GM10847 (cell line): Measurements from ENCODE around the gene FBXO36.

ENCODE experiments used
- POLR2A ChIP-seq: IDR thresholded peaks from 2 replicates; pipeline ENCODE4 v1.6.1; 2011; ENCODE audit not compliant: insufficient read length; ENCODE audit errors: extremely low read depth

FBXO36 gene

DNA sequence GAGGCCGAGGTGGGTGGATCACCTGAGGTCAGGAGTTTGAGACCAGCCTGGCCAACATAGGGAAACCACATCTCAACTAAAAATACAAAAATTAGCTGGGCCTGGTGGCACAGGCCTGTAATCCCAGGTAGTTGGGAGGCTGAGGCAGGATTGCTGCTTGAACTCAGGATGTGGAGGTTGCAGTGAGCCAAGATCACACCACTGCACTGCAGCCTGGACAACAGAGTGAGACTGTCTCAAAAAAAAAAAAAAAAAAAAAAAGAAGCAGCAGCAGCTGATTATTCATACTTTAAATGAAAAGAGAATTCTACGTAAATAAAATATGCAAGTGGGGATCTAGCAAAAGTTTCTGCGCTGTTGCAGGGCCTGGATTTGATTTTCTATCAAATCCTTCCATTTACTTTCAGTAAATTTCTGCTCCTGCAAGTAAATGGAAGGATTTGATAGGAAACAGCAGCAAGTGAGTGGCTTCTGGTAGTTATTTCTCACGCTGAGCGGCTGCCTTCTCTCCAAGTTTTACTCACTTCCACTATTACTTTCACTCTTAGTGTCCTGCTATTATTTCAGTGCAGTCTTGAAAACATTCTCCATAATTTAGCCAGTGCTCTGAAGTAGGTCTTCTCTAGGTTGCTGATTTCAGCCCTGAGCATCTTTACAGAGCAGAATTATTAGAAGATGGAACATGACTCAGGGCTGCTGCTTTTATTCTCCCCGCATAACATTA lies 78.0 kb downstream of the FBXO36 start:
- TF ChIP-seq POLR2A, result no peak

DNA sequence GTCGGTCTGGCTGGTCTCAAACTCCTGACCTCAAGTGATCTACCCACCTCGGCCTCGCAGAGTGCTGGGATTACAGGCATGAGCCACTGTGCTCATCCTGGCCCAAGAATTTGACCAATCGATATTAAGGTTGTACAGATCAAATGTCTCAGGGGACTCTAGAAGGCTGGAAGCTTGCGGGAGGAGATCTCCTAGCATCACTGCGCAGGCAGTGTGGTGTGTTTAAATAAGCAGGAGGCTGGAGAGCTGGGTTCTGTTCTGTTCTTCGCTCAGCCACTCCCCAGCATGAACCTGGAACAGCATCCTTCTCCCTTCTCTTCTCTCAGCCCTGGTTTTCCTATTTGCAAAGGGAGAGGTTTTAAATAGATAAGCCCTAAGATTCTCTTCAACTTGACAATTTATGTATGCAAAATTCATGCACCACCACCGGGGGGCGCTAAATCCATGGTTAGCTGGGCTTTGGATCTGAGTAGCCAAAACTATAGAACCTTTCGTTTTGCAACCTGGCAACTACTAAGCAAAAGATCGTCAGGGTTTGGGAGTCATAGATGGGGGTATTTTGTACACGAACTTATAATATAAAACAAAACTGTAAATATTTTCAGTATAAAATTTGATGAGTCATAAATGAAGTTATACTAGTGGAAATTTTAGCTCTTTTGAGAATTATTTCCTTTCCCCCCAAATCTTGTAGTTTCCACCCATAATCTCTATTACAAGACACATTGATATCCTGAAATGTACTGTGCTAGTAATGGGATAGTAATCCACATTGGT lies 85.8 kb downstream of the FBXO36 start:
- TF ChIP-seq POLR2A, result no peak

DNA sequence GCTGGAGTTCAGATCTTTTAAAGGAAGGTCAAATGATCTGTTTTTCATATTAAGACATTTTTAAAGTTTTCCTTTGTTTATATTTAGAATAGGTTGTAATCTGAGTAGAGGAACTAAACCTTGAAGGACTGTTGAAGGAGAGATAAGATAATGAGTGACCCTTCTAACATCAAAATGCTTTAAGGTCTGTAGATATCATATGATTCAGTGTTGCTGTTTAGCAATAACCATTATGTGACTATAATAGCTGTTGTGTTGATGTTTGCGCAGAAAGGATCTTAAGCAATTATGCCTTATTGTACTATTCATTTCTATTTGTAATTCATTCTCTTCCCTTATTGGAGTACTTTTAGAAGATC lies 86.4 kb downstream of the FBXO36 start:
- no peak for TF ChIP-seq POLR2A

DNA sequence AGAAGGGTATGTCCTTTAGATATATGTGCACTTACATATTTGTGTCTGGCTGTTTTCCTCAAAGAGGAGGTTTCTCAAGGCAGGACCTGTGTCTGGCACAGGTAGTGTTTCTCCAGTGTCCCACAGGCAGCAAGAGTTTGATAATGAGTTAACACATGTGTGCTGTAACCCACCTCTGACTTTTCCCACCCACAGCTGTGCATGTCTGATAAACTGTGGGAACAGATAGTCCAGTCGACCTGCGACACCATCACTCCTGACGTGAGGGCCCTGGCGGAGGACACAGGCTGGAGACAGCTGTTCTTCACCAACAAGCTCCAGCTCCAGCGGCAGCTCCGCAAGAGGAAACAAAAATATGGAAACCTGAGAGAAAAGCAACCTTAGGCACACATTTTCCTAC lies 88.2 kb downstream of the FBXO36 start:
- TF ChIP-seq POLR2A, result no peak

DNA sequence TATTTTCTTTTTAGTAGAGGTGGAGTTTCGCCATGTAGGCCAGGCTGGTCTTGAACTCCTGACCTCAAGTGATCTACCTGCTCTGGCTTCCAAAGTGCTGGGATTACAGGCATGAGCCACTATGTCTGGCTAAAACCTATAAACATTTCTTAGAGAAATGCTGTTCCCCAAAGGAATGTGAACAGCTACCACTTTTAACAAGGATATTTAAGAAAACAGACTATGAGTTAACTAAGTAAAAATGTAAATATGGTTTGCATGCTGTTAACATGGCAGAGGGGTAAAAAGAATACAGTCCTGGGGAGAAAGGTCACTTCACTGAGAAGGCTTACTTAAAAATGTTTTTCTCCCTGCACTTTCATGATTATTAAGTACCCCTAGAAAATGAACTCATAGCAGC lies 89.3 kb downstream of the FBXO36 start:
- no peak for TF ChIP-seq POLR2A

DNA sequence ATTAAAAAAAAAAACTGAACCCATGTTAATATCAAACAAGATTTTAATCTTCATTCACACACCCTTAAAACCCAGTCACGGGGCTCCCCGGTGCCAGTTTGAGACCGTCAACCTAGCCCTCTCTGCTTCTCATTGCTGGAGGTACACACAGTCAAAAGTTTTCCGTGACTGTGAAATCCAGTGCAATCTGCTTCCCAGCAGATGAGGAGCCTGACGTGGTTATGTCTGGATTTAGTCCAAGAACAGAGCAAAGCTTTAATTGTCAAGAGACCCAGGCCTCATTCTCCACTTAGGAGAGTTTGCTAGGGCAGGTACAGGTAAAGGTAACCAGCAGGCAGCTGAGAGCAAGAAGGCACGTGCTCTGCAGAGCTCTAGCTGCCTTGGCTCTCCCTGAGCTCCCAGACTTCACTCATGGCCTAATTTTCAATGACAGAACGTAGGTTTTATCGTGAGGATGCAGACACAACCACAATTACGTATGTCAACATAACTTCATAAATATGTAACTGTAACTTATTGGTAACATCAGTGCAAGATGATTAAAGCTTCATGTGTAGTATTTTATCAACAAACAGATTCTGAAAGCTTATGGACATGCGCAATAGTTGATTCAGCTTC lies 90.1 kb downstream of the FBXO36 start:
- TF ChIP-seq POLR2A, result no peak

DNA sequence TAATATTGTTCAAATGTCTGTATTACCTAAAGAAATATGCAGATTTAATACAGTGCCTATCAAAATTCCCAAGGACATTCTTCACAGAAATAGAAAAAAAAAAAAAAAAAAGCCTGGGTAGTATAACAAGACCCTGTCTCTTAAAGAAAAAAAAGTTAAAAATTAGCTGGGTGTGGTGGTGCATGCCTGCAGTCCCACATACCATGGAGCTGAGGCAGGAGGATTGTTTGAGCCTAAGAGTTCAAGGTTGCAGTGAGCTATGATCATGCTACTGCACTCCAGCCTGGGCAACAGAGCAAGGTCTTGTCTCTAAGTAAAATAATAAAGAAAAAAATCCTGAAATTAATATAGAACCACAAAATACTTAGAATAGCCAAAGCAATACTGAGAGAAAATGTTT lies 94.5 kb downstream of the FBXO36 start:
- no peak for TF ChIP-seq POLR2A

DNA sequence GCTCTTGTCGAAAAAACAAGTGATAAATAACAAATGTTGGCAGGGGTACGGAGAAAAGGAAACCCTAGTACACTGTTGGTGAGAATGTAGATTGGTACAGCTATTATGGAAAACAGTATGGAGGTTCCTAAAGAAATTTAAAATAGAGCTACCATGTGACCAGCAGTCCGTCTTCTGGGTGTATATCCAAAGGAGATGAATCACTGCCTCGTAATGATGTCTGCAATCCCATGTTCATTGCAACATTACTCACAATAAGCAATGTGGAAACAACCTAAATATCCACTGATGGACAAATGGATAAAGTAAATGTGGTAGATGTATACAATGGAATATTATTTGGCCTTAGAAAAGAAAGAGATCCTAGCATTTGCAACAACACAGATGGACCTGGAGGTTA lies 95.8 kb downstream of the FBXO36 start:
- no peak for TF ChIP-seq POLR2A

DNA sequence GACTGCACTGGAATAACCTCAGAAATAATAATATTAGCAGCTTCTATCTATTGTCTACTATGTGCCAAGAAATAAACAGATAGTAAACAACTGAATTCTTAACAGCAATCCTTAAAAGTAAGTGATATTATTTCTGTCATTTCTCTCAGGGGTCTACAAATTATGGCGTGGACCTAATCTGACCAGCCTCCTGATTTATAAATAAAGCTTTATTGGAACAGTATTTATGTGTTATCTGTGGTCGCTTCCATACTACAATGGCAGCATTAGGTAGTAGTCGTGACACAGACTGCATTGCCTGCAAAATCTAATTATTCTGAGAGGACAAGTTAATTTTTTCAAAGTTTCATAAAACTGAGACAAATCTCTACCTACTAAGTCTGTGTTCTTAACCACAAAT lies 97.4 kb downstream of the FBXO36 start:
- no peak for TF ChIP-seq POLR2A

DNA sequence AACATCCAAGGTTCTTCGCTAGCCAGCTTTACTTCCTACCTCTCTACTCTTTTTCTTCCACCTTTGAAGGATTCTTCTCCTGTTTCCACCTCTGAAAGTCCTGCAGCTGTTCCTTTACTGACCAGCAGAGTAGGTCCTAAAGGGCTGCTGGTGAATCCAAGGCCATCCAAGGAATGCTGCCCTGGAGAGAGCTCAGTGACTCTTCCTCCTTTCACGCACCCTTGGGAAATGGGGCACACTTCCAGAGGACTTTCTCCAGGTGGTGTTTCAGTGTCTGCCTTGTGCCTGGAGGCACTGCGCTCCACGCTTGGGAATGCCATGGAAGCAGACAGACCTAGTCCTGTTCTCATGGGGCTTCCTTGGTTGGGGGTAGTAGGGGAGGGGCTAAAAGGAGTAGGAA lies 101.0 kb downstream of the FBXO36 start:
- no peak for TF ChIP-seq POLR2A

DNA sequence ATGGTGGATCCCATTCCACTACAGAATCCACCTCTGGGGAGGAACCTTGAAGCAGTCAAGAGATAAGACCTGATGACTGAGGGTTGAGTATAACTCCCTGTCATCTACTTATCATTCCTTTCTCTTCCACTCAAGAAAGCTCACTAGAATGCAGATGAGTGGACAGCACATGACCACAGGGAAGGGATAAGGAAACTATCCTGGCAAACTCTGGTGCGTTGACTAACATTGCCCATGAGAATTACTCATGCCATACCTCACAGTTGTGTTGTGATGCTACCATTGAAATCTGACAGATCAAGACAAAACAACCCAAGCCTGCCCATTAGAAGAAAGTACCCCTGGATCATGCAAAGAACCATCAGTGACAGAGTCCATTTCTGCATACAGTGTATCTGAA lies 119.9 kb downstream of the FBXO36 start:
- no peak for TF ChIP-seq POLR2A

DNA sequence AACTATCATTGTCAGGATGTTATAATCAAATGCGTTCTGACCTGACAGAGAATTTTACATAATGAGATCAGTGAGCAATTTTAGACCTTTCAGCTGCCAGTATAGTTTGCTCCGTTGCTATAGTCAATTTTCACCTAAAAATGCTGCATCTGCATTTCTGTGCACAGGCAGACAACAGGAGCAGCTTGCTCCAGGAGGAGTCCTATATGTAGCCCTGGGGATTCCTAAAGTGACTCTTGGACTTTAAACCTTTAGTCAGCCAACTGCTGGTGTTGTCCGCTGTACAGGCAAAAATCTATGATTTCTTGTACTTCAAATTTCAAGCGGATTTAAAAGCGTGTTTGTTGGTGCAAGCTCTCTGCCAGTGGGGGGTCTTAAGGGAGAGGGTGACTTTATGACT lies 120.7 kb downstream of the FBXO36 start:
- no peak for TF ChIP-seq POLR2A

DNA sequence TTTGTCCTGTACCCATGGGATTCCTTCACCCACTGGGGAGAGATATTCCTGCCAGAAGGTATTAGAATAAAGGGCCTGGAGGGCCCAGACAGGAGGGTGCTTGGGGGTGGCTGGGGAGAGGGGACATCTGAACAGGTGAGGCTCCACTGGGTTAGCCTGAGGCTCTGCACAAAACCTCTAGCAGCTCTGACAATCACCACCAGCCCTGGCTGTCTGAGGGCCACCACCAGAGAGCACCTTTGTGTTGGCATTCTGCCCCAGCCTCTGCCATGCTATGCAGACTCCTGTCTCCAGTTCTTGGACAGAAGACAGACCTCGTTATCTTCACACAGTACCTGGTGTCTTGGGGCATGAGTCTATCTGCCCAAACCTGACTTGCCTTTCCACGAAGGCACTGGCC lies 121.2 kb downstream of the FBXO36 start:
- no peak for TF ChIP-seq POLR2A

DNA sequence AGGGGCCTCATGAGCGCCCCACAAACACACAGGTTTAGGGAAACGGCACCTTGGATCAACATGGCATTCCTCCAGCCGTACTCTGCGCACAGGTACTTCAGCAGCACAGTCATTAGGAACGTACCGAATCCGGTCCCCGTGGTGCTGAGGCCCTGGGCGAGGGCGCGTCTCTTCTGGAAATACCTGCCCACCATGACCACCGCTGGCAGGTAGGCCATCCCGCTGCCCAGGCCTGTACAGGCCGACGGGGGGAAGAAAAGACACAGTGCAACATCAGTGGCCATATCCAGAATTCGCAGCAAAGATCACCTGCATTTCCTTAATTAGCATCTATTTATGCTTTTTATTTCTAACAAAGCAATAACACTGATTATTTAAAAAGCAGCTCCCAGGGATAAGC lies 124.2 kb downstream of the FBXO36 start:
- TF ChIP-seq POLR2A, result no peak

DNA sequence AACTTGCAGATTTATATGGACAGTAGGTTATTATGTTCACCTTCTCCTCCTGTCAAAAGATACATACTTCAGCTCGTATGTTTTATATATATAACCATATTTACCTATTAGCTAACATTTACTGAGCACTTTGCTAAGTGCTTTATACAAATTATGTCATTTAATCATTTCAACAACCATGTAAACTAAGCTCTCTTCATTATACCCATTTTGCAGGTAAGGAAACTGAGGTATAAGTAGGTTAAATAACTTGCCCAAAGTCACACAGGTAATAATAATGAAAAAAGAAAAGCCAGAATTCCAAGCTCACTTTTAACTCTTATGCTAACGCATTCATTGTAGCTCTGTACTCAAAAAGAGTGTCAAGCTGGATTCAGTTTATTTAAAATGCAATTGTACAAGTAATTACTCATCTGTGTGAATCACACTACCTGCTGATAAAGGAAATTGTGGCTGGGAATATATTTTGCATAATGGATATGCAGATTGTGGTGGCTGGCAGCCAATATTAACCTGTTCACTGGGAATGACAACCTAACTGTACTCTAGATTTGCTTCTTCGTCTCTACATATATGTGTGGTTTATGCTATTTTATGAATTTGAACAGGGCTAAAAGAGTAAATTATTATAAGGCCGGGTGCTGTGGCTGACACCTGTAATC lies 125.8 kb downstream of the FBXO36 start:
- TF ChIP-seq POLR2A, result no peak

DNA sequence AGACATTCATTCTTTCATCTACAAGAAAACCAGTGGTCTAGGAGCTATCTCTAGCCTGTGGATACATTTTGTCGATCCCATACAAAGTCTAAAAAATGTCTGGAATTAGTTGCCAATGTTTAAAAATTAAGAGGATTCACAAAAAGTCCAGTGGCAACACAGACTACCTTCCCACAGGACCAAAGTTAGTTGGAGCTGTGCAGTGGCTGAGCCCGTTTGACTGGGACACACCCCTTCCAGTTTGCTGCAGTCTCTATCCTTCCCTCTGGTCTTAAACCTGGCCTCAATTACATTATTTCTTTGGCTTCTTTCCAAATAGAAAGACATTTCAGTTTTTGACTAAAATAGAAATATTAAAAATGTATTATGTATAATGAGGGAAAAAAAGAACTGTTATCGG lies 127.8 kb downstream of the FBXO36 start:
- no peak for TF ChIP-seq POLR2A
